COLO829 (cell line): ENCODE measurements around the gene MARCKSL1.
A peak's percentile ranks its signal among the peaks of the same experiment; 100 is the strongest.
"Not testable (repeated sequence)": the region's sequence is repeated elsewhere in the genome, so short reads cannot be mapped to it uniquely, and the experiment has no call there.

Source experiments
- DNase-seq: peaks from one replicate; pipeline ENCODE4 v3.0.0; 2012; ENCODE audit warnings: low spot score

The MARCKSL1 gene

GRCh38 chr1:32332290-32333079 lies 3.5 kb downstream of the MARCKSL1 start:
- DNase-seq, result no peak

- DNase-seq, result no peak
Observed at GRCh38 chr1:32331549-32331948, 4.5 kb downstream of the MARCKSL1 start.

DNA sequence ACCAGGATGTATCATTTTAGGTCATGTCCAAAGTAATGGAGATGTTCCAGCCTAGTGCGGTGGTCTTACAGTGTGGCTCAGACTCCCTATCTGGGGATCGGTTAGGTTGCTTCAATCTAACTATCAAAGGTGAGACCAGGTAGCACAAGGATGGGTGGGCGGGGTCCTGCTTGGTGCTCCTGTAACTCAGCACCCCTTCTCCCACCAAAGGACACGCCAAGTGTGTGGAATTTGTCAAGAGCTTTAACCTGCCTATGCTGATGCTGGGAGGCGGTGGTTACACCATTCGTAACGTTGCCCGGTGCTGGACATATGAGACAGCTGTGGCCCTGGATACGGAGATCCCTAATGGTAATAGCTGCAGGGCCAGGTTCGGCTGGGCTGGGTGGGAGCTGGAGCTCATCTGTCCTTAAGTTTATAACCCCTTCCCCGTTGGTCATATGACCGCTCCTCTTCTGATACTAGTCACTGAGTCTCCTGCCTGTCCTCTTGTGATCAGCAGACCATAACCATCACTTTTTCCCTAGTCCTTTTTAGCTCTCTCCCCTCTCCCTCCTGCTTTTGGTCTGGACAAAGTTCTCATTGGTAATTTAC lies 5.4 kb downstream of the MARCKSL1 start:
- DNase-seq, result no peak

DNA sequence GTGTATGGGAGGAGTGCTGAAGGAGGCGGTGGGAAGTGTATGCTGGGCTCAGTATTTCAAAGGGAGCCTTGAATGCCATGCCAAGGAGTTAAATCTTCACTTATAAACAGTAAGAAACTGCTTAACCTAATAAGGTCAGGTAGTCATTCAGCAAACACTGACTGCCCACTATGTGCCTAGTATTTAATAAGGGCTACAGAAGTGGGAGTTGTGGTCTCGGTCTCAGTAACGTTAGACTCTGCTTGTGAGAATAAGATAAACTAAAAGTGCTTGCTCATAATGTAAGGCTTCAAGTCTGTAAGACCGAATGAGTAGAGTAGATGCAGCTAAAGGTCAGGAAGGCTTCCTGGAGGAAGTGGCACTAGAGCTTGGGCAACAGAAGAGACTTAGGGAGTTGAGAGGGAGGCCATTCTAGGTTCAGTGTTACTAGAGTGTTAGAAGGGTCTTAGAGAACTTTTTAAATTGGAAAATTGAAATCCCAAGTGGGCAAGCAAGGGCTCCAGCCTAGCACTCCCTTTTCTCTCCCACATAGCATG lies 6.0 kb downstream of the MARCKSL1 start:
- DNase-seq, result no peak

GRCh38 chr1:32327204-32327603 lies 8.8 kb downstream of the MARCKSL1 start:
- no peak for DNase-seq

- DNase-seq, result no peak
Observed at GRCh38 chr1:32321712-32322291, 14.2 kb downstream of the MARCKSL1 start.

GRCh38 chr1:32318127-32318869 lies 17.7 kb downstream of the MARCKSL1 start:
- DNase-seq, result no peak

DNA sequence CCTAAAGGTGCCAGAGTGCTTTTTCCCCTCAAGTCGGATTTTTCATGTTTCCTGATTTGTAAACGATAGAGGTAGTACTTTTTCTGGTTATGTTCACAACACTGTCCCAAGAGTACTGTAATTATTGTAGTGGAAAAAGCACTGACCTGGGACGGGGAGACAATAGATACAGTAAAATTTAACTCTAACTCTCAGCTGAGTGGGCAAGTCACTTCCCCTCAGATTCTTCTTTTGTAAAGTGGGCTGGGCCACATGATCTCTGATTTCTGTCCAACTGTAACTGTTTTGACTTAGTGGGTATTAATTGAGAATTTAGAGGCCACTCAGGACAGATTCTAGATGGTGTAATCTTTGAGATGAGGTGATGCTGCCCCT lies 19.1 kb downstream of the MARCKSL1 start:
- no peak for DNase-seq

DNA sequence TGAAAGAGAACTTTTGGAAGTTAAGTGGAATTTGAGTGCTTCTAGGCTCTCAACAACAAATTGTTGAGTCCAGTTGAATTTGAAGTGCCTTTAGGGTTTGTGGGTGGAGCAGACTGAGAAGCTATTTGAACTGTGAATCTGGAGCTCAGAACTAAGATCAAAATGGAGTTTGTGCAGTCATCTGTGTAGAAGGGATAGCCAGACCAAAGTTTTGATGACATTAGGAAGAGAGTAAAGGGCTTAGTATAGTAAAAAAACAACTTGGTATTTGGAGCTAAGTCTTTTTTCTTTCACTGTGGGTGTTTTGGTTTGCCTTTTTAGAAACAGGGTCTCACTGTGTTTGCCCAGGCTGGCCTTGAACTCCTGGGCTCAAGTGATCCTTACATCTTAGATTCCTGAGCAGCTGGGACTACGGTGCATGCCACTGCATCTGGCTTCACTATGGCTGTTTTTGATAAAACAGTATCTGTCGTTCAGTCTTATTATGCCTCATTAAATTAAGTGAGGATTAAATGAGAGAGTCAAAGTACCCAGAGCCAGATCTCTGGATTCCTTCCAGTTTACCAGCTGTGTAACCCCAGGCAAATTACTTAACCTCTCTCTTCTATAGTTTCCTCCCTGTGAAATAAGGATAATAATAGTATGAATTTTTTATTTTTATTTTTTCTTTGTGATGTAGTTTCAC lies 24.2 kb downstream of the MARCKSL1 start:
- DNase-seq, result no peak

DNA sequence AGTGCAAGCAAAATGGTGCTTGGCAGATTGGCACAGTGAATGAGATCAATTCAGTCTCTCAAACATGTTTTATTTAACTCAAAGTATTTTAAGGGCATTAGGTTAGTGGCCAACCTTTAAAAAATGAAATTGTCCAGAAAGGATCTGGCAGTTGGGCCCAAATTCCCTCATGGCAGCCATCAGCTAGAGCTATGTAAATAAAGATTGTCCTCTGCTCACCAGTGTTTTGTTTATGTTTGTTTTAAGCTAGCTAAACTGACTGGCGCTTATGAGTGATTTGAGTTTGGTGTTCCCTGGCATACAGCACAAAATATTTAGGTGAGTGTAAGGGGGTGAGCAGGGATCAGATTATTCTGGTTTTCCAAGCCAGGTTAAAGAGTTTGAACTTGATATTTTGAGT lies 26.1 kb downstream of the MARCKSL1 start:
- no peak for DNase-seq

GRCh38 chr1:32307324-32307723 lies 28.7 kb downstream of the MARCKSL1 start:
- DNase-seq, result no peak

DNA sequence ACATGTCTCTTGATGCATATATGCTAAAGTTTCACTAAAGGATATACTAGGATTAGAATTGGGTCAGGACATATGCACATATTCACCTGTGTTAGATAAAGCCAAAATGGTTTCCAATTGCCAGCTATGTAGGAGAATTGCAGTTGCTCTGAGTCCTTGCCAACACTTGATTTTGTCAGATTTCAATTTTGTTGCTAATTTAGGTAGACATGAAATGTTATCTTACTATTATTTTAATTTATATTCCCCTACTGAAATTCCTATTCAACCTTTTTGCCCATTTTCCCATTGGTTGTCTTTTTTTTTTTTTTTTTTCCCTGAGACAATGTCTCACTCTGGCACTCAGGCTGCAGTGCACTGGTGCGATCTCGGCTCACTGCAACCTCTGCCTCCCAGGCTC lies 30.7 kb downstream of the MARCKSL1 start:
- no peak for DNase-seq

DNA sequence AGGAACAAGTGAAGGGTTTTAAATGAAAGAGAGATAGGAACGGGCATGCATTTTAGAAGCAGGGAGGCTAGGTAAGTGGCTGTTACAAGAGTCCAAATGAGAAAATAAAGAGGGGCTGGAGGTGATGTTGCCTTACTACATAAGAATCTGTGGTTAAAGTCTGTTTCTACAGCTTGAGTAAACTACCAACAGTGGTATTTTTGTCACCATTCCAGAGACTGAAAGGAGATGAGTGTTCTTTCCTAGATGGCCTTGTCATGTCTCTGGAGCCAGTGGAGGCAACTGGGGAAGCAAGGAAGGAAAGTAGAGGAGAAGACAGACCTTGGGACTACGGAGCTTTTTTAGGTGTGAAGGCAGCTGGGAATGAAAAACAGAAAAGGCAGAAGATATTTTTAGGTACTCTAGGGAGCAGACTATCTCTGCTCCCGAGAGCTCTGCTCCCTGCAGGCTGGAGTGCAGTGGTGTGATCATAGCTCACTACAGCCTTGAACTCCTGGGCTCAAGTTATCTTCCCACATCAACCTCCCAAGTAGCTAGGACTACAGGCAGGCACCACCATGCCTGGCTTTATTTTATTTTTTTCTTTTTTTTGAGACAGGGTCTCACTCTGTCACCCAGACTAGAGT lies 31.9 kb downstream of the MARCKSL1 start:
- DNase-seq, result no peak

GRCh38 chr1:32303358-32303757 lies 32.7 kb downstream of the MARCKSL1 start:
- DNase-seq, result no peak

- no peak for DNase-seq
Observed at GRCh38 chr1:32299327-32299726, 36.7 kb downstream of the MARCKSL1 start.

- DNase-seq, result not testable (repeated sequence)
Observed at GRCh38 chr1:32298211-32298610, 37.8 kb downstream of the MARCKSL1 start.

- peak; percentile 91 for DNase-seq
Observed at GRCh38 chr1:32291708-32292538, 44.1 kb downstream of the MARCKSL1 start, which contains the start of gene HDAC1. TSS of gene HDAC1 (plus strand) at chr1:32292083. CDS start at chr1:32292170, 87 bp downstream.

GRCh38 chr1:32291145-32291707 lies 44.8 kb downstream of the MARCKSL1 start:
- no peak for DNase-seq

- DNase-seq, result no peak
Observed at GRCh38 chr1:32289256-32289655, 46.8 kb downstream of the MARCKSL1 start.

DNA sequence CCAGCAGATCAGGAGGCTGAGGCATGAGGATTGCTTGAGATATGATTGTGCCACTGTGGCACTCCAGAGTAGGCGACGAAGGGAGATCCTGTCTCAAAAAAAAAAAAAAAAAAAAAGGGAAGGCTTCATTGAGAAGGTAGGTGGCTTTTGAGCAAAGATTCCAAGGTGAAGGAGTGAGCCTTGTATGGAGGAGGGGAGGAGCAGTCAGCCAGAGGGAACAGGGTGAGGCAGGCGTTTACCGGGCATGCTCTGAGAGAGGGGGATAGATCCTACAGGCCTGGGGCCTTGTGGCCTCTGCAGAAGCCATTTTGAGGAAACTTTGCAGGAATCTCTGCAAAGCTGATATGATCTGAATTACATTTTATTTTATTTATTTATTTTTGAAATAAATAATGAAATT lies 49.3 kb downstream of the MARCKSL1 start:
- no peak for DNase-seq
